Left lobe of liver (tissue), 2 donors: ENCODE data around the gene NOP58. TPM values are rescaled to one million over a fixed set of nuclear protein-coding genes. Genes with fewer than 3 reads are reported as not detected.
"Not testable (repeated sequence)": the region's sequence is repeated elsewhere in the genome, so short reads cannot be mapped to it uniquely, and the experiment has no call there.

Experiments
- ATAC-seq: fragments of 200-7000 bp; cut with Tn5 transposase; one replicate; pipeline ENCODE4 v1.9.1; 2020; ENCODE audit warnings: mild to moderate bottlenecking, moderate library complexity
- DNase-seq: peaks from one replicate; pipeline ENCODE4 v3.0.0-alpha.2; 2020; ENCODE audit warnings: low spot score
- total RNA-seq: library from RNA; stranded (reverse); gene quantifications from one replicate; pipeline ENCODE4 v1.2.1, GENCODE V29; 2021
- donor health status: DM: no; HTN: no; CAD: no; lungs with moderate emphysema.
- donor health status: DM: no; HTN: yes; CAD: no.

Gene NOP58, protein sequence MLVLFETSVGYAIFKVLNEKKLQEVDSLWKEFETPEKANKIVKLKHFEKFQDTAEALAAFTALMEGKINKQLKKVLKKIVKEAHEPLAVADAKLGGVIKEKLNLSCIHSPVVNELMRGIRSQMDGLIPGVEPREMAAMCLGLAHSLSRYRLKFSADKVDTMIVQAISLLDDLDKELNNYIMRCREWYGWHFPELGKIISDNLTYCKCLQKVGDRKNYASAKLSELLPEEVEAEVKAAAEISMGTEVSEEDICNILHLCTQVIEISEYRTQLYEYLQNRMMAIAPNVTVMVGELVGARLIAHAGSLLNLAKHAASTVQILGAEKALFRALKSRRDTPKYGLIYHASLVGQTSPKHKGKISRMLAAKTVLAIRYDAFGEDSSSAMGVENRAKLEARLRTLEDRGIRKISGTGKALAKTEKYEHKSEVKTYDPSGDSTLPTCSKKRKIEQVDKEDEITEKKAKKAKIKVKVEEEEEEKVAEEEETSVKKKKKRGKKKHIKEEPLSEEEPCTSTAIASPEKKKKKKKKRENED
- total RNA-seq, result 18.8 TPM

DNA sequence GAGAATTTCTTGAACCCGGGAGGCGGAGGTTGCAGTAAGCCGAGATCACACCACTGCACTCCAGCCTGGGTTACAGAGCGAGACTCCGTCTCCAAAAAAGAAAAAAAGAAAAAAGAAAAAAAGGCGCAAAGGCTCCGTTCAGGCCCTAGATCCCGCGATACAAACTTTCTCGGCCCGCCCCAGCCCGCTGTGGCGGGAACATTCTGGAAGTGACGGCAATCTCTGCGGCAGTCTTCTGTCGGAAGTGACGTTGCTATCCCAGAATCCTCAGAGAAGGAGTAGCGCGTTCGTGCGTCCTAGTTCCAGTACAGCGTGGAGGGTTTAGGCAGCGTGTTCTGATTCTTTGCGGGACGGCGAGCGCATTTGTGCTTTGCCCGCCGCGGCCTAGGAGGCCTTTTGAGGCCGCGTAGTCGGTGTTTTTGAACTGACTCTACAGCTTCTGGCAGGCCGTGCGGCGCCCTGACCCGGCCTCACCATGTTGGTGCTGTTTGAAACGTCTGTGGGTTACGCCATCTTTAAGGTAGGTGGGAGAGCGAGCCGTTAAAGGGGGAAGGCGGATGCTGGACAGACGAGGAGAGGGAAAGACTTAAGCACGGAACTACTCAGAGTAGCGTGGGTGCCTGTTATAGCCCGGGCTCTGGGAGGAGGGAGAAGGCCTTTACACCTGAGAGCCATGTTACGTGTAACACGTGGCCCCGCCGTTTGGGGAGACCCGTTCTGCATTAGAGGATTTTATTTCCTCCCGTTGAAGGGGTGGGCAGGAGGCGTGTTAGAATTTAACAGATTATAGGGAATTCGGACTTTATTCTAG, at the start of gene NOP58:
NOP58 (plus strand) TSS at position 297 of the 811 bp plus-strand sequence; CDS start at position 476, 179 bp downstream.
- DNase-seq (peak; percentile 94), ATAC-seq (peak; percentile 96)

- DNase-seq (no peak), ATAC-seq (no peak)
These were observed 43.7 kb upstream of the NOP58 start for GRCh38 chr2:202221873-202222272.

DNA sequence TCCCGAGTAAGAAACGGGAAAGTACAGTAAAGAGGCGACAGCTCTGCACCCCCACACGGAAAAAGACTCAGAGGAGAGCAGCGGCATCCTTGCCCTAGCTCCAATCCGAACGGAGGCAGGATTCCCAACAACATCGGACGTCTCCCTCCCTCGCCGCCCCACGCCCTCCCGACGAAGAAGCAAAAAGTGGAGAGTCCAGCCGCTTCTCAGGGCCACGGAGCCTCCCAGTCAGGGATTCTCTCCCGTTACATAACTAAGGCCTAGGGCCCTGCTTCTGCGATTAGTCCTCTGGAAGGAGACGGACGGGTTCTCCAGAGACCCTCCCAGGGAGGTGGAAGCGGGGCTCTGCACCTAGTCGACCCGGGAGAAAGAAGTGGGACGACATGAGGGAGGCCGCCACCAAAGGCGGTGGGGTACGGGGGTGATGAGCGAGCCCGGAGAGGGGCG, 27.8 kb upstream of the NOP58 start:
- ATAC-seq, result peak; percentile 64
- peak; percentile 55 for DNase-seq

DNA sequence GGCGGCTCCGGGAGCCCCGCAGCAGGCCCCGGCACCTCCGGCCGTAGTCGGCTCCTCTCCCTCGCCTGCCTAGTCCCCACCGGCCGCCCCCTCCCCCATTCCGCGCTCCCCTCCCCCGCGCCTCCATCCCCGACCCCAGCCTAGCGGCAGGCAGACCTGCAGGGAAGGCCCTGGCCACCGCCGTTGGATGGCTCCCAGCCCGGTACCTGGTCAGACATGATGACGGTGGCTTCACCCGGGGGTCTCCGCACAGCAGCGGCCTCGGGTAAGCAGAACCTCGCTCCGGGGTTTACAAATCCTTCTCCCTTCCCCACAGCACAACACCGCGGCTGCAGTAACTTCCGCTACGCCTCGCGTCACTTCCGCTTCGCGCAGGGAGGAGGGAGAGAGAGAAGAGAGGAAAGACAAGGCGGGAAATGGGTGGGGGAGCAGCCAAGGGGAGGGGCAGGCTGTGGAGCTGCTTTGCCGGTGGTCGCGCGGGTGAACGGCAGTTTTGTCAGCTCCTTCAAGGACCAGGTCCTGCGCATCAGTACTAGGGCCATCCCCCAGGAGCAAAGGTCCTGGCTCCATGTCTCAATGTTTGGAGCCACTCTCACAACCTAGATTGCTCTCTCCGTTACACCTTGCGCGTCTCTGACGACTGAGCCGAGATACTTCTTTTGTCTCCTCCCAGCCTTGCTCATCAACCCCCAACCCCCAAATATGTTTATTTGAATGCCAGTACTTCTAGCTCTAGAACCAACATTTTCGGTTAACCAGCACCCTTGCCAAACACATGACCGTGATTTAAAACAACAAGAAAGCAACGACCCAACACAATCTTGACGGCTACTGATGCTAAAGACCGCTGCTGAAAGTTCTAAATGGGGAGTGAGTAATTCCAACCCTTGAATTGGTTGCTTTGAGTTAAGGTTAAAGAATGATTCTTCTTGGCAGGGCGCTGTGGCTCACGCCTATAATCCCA, 27.0 kb upstream of the NOP58 start, which contains the start of gene SUMO1:
SUMO1 (minus strand) TSS at position 364 of the 964 bp plus-strand sequence; CDS start at position 218, 146 bp downstream.
- peak; percentile 91 for DNase-seq
- ATAC-seq, result peak; percentile 97

- not testable (repeated sequence) for ATAC-seq, DNase-seq
These were observed 17.9 kb upstream of the NOP58 start for GRCh38 chr2:202247710-202248109.

DNA sequence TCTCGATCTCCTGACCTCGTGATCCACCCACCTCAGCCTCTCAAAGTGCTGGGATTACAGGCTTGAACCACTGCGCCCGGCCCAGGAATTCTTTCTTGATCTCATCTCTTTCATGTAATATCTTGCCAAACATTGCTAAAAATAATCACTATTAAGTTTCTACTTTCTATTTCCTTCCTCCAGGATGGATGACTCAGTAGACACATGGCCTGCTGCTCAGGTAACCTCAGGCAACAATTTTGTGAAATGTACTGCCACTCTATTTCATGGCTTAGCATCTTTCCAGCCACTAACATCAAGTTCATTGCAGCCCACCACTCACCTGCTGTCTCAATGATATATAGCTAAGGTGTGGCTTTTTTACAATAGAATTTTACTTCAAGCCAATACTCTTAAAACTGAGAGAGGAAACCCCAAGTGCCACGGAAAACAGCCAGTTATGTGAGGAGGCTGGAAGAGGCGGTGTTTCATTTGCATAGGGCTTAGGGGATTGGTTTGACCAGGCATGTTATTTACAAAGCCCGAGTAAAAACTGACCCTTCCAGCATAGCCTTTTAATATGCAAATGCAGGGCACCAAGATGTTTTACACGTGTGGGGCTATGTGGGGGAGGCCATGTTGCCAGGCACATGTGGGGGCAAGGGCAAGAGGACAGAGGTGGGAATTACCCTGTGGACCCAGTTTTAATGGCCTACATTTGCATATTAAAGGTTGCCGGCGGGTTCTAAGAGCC, 15.9 kb upstream of the NOP58 start:
- ATAC-seq (no peak), DNase-seq (no peak)

DNA sequence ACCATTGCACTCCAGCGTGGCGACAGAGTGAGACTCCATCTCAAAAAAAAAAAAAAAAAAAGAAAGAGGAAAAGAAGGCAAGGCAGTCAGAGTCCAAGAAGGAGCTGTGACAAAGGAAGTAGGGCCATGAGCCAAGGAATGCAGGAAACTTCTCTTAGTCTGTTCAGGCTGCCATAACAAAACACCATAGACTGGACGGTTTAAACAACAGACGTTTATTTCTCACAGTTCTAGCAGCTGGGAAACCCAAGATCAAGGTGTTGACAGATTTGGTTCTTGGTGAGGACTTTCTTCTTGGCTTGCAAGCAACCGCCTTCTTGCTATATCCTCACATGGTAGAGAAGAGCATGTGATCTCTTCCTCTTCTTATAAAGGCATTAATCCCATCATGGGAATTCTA, 14.1 kb upstream of the NOP58 start:
- ATAC-seq, result no peak
- no peak for DNase-seq

GRCh38 chr2:202261531-202261930, 4.0 kb upstream of the NOP58 start:
- no peak for ATAC-seq

DNA sequence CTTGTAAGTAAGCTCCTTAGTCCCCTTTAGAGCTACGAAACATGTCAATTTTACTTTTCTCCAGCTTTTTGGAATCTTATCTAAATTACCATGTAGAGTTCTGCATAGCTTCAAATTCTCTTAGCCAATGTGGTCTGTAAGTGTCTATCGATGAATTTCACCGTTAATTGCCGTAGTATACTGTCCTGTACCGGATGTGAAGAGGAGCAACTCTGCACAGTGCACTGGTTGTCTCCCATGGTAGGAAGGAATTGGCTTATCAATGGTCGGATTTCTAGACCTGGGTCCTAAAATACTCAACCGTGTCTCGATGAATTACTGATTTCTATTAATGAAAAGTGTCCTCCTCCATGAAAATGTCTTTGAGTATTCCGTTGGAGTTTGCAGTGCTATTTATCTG, 1.9 kb downstream of the NOP58 start:
- DNase-seq, result no peak
- no peak for ATAC-seq

More at GRCh38 chr2:202261531-202261930, 4.0 kb upstream of the NOP58 start:
- DNase-seq, result no peak

DNA sequence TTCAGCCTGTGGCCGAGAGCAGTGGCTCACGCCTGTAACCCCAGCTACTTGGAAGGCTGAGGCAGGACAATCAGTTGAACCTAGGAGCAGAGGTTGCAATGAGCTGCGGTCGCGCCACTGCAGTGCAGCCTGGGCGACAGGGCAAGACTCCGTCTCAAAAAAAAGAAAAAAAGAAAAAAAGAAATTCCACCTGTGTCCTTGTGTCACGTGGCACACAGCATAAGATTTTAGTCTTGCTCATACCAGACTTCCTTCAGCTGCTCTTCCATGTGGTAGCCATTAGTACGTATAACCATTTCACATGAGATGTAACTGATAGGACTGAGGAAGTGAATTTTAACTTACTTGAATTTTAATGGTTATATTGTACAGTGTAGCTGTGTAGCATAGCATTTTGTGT, 4.0 kb downstream of the NOP58 start:
- DNase-seq, result no peak
- ATAC-seq, result no peak

- ATAC-seq (no peak), DNase-seq (no peak)
These were observed 4.9 kb downstream of the NOP58 start for GRCh38 chr2:202270487-202270886.

GRCh38 chr2:202276078-202276720, 10.6 kb downstream of the NOP58 start:
- not testable (repeated sequence) for DNase-seq, ATAC-seq

- ATAC-seq (peak; percentile 67), DNase-seq (no peak)
These were observed 12.6 kb downstream of the NOP58 start for GRCh38 chr2:202278036-202278760.

- ATAC-seq (peak; percentile 73), DNase-seq (no peak)
These were observed 13.4 kb downstream of the NOP58 start for GRCh38 chr2:202278944-202279343.

DNA sequence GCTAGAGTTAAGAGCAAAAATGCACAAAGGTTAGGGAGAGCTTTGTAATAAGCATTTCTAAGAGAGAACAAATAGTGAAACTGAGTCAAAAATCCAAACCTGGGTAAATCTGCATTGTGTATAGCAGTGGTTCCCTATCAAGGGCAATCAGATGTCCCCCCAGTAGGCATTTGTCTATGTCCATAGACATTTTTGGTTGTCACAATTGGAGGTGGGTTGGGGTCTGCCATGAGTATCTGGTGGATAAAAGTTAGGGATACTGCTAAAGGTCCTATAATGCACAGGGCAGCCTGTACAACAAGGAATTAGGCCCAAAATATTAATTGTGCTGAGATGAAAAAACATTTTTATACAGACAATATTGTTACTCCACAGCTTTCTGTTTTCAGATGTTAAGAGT, 21.0 kb downstream of the NOP58 start:
- no peak for ATAC-seq
- DNase-seq, result no peak

DNA sequence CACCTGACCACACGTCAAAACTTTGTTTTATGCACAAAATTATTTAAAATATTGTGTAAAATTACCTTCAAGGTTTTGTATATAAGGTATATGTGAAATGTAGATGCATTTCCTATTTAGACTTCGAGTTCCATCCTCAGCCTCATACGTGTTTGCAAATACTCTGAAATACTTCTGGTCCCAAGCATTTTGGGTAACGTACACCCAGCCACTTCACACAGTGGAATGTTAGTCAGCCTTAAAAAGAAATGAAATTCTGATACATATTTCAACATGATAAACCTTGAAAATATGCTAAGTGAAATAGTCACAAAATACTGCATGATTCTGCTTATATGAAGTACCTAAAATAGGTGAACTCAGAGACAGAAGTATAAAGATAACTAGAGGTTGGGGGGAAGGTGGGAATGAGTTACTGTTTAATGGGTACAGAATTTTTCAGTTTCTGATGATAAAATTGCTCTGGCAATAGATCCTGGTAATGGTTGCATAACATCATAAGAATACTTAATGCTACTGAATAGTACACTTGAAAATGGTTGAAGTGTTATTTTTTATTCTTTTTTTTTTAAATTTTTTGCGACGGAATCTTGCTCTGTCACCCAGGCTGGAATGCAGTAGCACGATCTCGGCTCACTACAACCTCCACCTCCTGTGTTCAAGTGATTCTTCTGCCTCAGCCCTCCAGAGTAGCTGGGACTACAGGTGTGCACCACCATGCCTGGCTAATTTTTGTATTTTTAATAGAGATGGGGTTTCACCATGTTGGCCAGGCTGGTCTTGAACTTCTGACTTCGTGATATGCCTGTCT, 24.0 kb downstream of the NOP58 start:
- no peak for ATAC-seq
- no peak for DNase-seq

GRCh38 chr2:202290316-202290715, 24.8 kb downstream of the NOP58 start:
- DNase-seq, result no peak
- no peak for ATAC-seq

- no peak for DNase-seq
- no peak for ATAC-seq
These were observed 25.4 kb downstream of the NOP58 start for GRCh38 chr2:202290970-202291369.
